Prostate gland (tissue), 2 donors: ENCODE results near the gene GPR176. TPM values are rescaled to one million over a fixed set of nuclear protein-coding genes. Genes with fewer than 3 reads are reported as not detected.

ENCODE experiments used
- DNase-seq: peaks from one replicate; pipeline ENCODE4 v3.0.0-alpha.2; 2019; ENCODE audit warnings: low spot score
- H3K27ac ChIP-seq, 2 donors: fragments of 200-600 bp; sonication (generic); 2 replicates each; pipeline ENCODE4 v1.5.1; 2017 to 2019
- H3K27me3 ChIP-seq: fragments of 200-600 bp; sonication (generic); replicated peaks from 2 replicates; pipeline ENCODE4 v1.5.1; 2019; ENCODE audit not compliant: insufficient read depth
- H3K36me3 ChIP-seq, 2 donors: fragments of 200-600 bp; sonication (generic); 1 replicate in 1 of 2; 2 replicates in 1 of 2; pipeline versions ENCODE4 v1.5.1 to v1.8.1; 2017 to 2019
- H3K4me1 ChIP-seq: fragments of 200-600 bp; sonication (generic); replicated peaks from 2 replicates; pipeline ENCODE4 v1.5.1; 2019
- H3K4me3 ChIP-seq, 2 donors: fragments of 200-600 bp; sonication (generic); 2 replicates each; pipeline ENCODE4 v1.5.1; 2017 to 2019
- H3K9me3 ChIP-seq: fragments of 200-600 bp; sonication (generic); 2 replicates; pipeline ENCODE4 v1.5.1; 2017
- CTCF ChIP-seq, 4 experiments: fragments of 200-600 bp in 2 of 4; fragments of 450-650 bp in 2 of 4; sonication (generic) in 2 of 4; IDR thresholded peaks; 1 replicate in 3 of 4; 2 replicates in 1 of 4; pipeline ENCODE4 v1.5.1; 2016 to 2019; ENCODE audit warnings: antibody characterized with exemption in 4 of 4, mild to moderate bottlenecking in 2 of 4, moderate library complexity in 2 of 4
- POLR2A ChIP-seq: fragments of 450-650 bp; IDR thresholded peaks from one replicate; pipeline ENCODE4 v1.6.1; 2016; ENCODE audit warnings: antibody characterized with exemption, mild to moderate bottlenecking
- POLR2AphosphoS5 ChIP-seq: sonication (generic); formaldehyde crosslinking; IDR thresholded peaks from one replicate; pipeline ENCODE4 v1.6.1; 2017; ENCODE audit warnings: antibody characterized with exemption
- WGBS: methylation state at CpG from one replicate; pipeline ENCODE4 v1.1.5; 2018; 5-methylcytosine and 5-hydroxymethylcytosine counted together
- intact Hi-C: fragments of 100-400 bp; cut with DNase I; formaldehyde crosslinking; loops from one replicate; pipeline ENCODE4 v1.14.2; 2022
- total RNA-seq, 2 donors: library from RNA; depleted of rRNA; stranded (reverse); fragments of >200 nt; gene quantifications; one replicate each; pipeline ENCODE4 v1.1.0, GENCODE V29; 2016

The GPR176 gene
- total RNA-seq, result 10 to 100 TPM; 26.2 to 28.3 TPM

- intact Hi-C loops, result loop anchor here (2.0 kb wide), 1 partner anchor 15 kb away; the partner anchor contains the start of gene EIF2AK4
- peak within 1 kb of the TSS; percentile 78 to 80 for H3K27ac ChIP-seq
Measured at GRCh38 chr15:39919748-39920509, at the start of gene GPR176. Gene GPR176 (minus strand): TSS chr15:39920266. CDS start chr15:39920026, 240 bp downstream.

GRCh38 chr15:39969002-39969394, 48.9 kb upstream of the GPR176 start:
- Histone ChIP-seq H3K27me3 (no peaks in the 10 kb centered on the region), H3K4me1 (no peaks in the 10 kb centered on the region), H3K4me3 (no peak overlapping the region), H3K9me3 (no peaks in the 10 kb centered on the region), H3K36me3 (peaks cover 0 to 6% of the 10 kb centered on the region in 2 donors), H3K27ac (no peak overlapping the region)
- intact Hi-C loops, result no loop called here
- no peak for DNase-seq
- TF ChIP-seq CTCF (IDR thresholded peaks at IDR 0.05) (no peak), POLR2AphosphoS5 (no peak), POLR2A (no peak)
- 98% methylated on average over 2 of the region's 2 CpGs for WGBS

More at GRCh38 chr15:39919748-39920509, at the start of gene GPR176:
- Histone ChIP-seq H3K9me3 (no peaks in the 10 kb centered on the region), H3K4me1 (no peaks in the 10 kb centered on the region), H3K4me3 (peak within 1 kb of the TSS; percentile 74 to 80), H3K36me3 (no peaks in the 10 kb centered on the region), H3K27me3 (no peaks in the 10 kb centered on the region)
- peak; percentile 16 for DNase-seq
- no peak for TF ChIP-seq CTCF (IDR thresholded peaks at IDR 0.05)
- TF ChIP-seq POLR2A, result peak; percentile 21
- no peak for TF ChIP-seq POLR2AphosphoS5
- 2% methylated on average over 55 of the region's 84 CpGs for WGBS

GRCh38 chr15:39968273-39969001, 48.4 kb upstream of the GPR176 start:
- H3K4me3 ChIP-seq, result no peak overlapping the region
- no peaks in the 10 kb centered on the region for H3K27me3 ChIP-seq
- no peak overlapping the region for H3K27ac ChIP-seq
- TF ChIP-seq POLR2AphosphoS5 (no peak), CTCF (IDR thresholded peaks at IDR 0.05) (no peak), POLR2A (no peak)
- no peaks in the 10 kb centered on the region for H3K9me3 ChIP-seq
- WGBS, result 95% methylated on average over 3 of the region's 3 CpGs
- DNase-seq, result no peak
- no peaks in the 10 kb centered on the region for H3K4me1 ChIP-seq
- H3K36me3 ChIP-seq, result peaks cover 0 to 6% of the 10 kb centered on the region in 2 donors
- intact Hi-C loops, result no loop called here

- DNase-seq, result no peak
- H3K36me3 ChIP-seq, result peaks cover 0 to 6% of the 10 kb centered on the region in 2 donors
- H3K27me3 ChIP-seq, result no peaks in the 10 kb centered on the region
- H3K27ac ChIP-seq, result no peak overlapping the region
- no peak overlapping the region for H3K4me3 ChIP-seq
- no peaks in the 10 kb centered on the region for H3K4me1 ChIP-seq
- intact Hi-C loops, result no loop called here
- TF ChIP-seq CTCF (IDR thresholded peaks at IDR 0.05) (no peak), POLR2AphosphoS5 (no peak), POLR2A (no peak)
- no peaks in the 10 kb centered on the region for H3K9me3 ChIP-seq
- 75% methylated on average over 2 of the region's 2 CpGs for WGBS
Measured at GRCh38 chr15:39966521-39966920, 46.5 kb upstream of the GPR176 start.
